Subcutaneous abdominal adipose tissue (tissue), 5 donors: ENCODE results near the gene GPR63.

ENCODE experiments used
- H3K27ac ChIP-seq: one replicate; pipeline ENCODE4 v1.7.0; 2013; ENCODE audit warnings: low read depth, mild to moderate bottlenecking, inconsistent platforms, low read length, moderate library complexity
- H3K27me3 ChIP-seq, 5 donors: one replicate each; pipeline ENCODE4 v1.7.0; 2013; ENCODE audit warnings: low read length in 5 of 5, inconsistent platforms in 1 of 5; ENCODE audit not compliant: control insufficient read depth in 5 of 5, insufficient read depth in 4 of 5
- H3K36me3 ChIP-seq, 5 donors: one replicate each; pipeline ENCODE4 v1.7.0; 2013; ENCODE audit warnings: low read length in 5 of 5; ENCODE audit not compliant: control insufficient read depth in 5 of 5, insufficient read depth in 5 of 5
- H3K4me1 ChIP-seq, 5 donors: one replicate each; pipeline ENCODE4 v1.7.0; 2013; ENCODE audit warnings: low read length in 5 of 5, mild to moderate bottlenecking in 3 of 5, moderate library complexity in 1 of 5; ENCODE audit not compliant: control insufficient read depth in 5 of 5, insufficient read depth in 5 of 5
- H3K4me3 ChIP-seq, 5 donors: one replicate each; pipeline ENCODE4 v1.7.0; 2013; ENCODE audit warnings: low read length in 5 of 5, low read depth in 1 of 5
- H3K9ac ChIP-seq, 5 donors: one replicate each; pipeline ENCODE4 v1.7.0; 2013; ENCODE audit warnings: low read length in 5 of 5, mild to moderate bottlenecking in 4 of 5, moderate library complexity in 3 of 5
- H3K9me3 ChIP-seq, 5 donors: one replicate each; pipeline ENCODE4 v1.7.0; 2013; ENCODE audit warnings: low read length in 5 of 5; ENCODE audit not compliant: control insufficient read depth in 5 of 5
- donor health status: healthy.
- donor health status: healthy.
- donor health status: healthy.
- donor health status: healthy.
- donor health status: healthy.

GPR63 gene

DNA sequence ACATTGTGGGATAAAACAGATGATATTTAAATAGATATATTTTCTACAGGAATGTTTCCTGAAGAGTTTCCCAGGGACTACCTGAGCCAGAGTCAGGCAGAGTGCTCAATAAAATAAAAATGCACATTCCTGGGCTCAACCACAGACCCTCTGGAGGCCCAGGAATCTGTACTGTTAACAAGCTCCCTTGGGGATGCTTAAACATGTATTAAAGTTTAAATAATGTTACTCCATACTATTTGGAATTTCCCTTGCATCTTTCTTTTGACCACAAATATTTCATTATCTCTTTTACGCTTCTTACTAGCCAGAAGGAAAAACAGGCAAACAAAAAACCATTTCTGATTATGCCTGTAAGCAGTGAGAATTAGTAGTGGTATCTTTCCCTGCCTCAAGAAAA lies 42.3 kb downstream of the GPR63 start:
- no peak overlapping the region for H3K9ac ChIP-seq
- H3K4me1 ChIP-seq = no peaks in the 10 kb centered on the region
- H3K27ac ChIP-seq = no peak overlapping the region
- no peaks in the 10 kb centered on the region for H3K27me3 ChIP-seq
- no peaks in the 10 kb centered on the region for H3K36me3 ChIP-seq
- no peaks in the 10 kb centered on the region for H3K9me3 ChIP-seq
- H3K4me3 ChIP-seq = no peak overlapping the region

DNA sequence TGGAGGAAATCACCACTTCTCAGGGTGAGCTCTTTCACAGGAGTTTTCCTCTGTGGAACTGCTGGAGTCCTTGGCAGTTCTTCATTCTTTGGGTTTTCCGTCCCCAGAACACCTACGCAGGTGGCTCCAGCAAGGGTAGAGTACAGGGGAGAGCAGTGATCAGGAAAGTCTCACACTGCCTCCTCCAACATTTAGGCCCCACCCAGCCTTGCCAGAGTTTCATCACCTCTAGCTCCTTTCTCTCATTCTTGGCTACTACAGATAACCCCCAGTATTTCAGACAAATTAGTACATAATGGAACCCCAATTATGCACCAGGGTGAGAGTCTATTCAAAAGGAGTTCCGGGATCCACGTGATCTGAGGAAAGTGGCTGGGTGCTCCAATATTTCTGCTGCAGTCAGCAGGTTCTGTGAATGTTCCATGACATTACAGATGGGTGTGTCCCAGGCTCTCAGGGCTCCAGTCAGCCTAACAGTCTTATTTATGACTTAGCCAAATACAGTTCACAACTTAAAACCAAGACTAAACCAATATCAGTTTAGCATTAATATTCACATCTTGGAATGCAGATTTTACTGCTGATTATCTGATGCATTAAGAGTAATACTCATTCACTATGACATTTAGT lies 44.6 kb downstream of the GPR63 start:
- Histone ChIP-seq H3K4me1 (peaks cover 0 to 13% (median 0%) of the 10 kb centered on the region in 5 donors), H3K9me3 (no peaks in the 10 kb centered on the region), H3K9ac (no peak overlapping the region), H3K27me3 (no peaks in the 10 kb centered on the region), H3K36me3 (no peaks in the 10 kb centered on the region), H3K27ac (no peak overlapping the region), H3K4me3 (no peak overlapping the region)

GRCh38 chr6:96789871-96790270 lies 47.4 kb downstream of the GPR63 start:
- Histone ChIP-seq H3K36me3 (no peaks in the 10 kb centered on the region), H3K27me3 (no peaks in the 10 kb centered on the region), H3K4me3 (no peak overlapping the region)

GRCh38 chr6:96787846-96788580 lies 49.3 kb downstream of the GPR63 start:
- H3K4me3 ChIP-seq = no peak overlapping the region
- H3K4me1 ChIP-seq = peaks cover 0 to 13% (median 0%) of the 10 kb centered on the region in 5 donors
- no peak overlapping the region for H3K27ac ChIP-seq
- no peaks in the 10 kb centered on the region for H3K9me3 ChIP-seq
- H3K27me3 ChIP-seq = no peaks in the 10 kb centered on the region
- H3K36me3 ChIP-seq = no peaks in the 10 kb centered on the region
- H3K9ac ChIP-seq = no peak overlapping the region

More at GRCh38 chr6:96789871-96790270, 47.4 kb downstream of the GPR63 start:
- Histone ChIP-seq H3K9ac (no peak overlapping the region), H3K4me1 (peaks cover 0 to 13% (median 0%) of the 10 kb centered on the region in 5 donors), H3K27ac (no peak overlapping the region), H3K9me3 (no peaks in the 10 kb centered on the region)

DNA sequence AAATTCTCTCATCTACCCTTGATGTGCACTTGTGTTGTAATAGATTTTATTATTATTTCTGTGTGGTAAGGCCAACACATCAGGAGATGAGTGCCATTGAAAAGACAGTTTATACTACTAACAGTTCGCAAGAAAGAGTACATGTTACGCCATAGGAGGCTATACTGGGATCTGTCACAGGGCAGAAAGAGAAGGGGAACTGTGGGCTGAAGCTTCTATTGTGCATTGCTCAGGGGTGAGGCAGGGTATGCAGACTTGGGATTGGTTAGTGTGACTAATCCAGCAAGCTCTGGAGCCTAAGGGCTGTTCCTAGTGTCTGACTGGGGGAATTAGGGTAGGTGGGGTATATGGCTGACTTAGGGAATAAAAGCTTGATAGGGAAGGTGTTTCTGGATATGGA lies 50.9 kb downstream of the GPR63 start:
- no peak overlapping the region for H3K9ac ChIP-seq
- no peak overlapping the region for H3K27ac ChIP-seq
- no peaks in the 10 kb centered on the region for H3K27me3 ChIP-seq
- H3K36me3 ChIP-seq = no peaks in the 10 kb centered on the region
- peaks cover 0 to 13% (median 0%) of the 10 kb centered on the region in 5 donors for H3K4me1 ChIP-seq
- H3K4me3 ChIP-seq = no peak overlapping the region
- H3K9me3 ChIP-seq = no peaks in the 10 kb centered on the region

DNA sequence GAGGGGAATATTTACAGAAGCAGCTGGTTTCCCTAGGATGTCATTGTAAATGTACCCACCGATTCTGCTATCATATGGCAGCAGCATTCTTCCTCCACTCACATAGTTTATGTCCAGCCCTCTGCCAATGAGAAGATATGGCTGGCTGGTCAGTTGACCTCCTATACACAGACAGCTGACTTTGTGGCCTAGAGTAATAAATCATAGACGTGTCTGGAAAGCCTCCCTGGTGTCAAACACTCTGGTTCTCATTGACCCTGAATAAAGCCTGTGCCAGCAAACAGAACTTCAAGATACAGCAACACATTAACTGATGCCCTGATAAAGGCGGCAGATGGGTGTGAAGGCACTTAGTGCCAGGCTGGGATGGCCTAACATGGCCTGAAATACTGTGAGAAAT lies 52.6 kb downstream of the GPR63 start:
- no peak overlapping the region for H3K9ac ChIP-seq
- no peaks in the 10 kb centered on the region for H3K9me3 ChIP-seq
- peaks cover 0 to 13% (median 0%) of the 10 kb centered on the region in 5 donors for H3K4me1 ChIP-seq
- no peak overlapping the region for H3K4me3 ChIP-seq
- H3K27me3 ChIP-seq = no peaks in the 10 kb centered on the region
- H3K36me3 ChIP-seq = no peaks in the 10 kb centered on the region
- no peak overlapping the region for H3K27ac ChIP-seq

GRCh38 chr6:96783307-96783706 lies 54.0 kb downstream of the GPR63 start:
- Histone ChIP-seq H3K9ac (no peak overlapping the region), H3K4me1 (no peaks in the 10 kb centered on the region), H3K27ac (no peak overlapping the region), H3K36me3 (no peaks in the 10 kb centered on the region), H3K9me3 (no peaks in the 10 kb centered on the region), H3K4me3 (no peak overlapping the region), H3K27me3 (no peaks in the 10 kb centered on the region)

DNA sequence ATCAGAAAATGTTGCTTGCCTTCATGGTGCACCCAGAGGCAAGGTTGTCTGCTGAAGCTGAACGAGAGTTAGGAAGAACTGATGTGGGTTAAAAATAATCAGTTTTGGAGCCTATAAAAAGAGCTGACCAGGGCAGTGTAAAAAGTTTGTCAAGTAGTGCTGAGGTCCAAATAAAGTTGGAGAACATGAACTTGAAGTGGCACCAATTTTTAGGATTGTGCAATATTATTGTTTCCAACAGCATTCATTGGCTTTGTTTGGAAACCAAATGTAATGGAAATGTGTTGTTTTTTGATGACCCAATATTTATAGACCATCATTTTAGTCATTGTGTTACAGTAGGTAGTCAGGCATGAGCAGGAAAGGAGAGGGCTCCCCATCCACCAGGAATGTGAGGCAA lies 55.7 kb downstream of the GPR63 start:
- Histone ChIP-seq H3K36me3 (no peaks in the 10 kb centered on the region), H3K9me3 (no peaks in the 10 kb centered on the region), H3K4me3 (no peak overlapping the region), H3K27me3 (no peaks in the 10 kb centered on the region), H3K27ac (no peak overlapping the region), H3K4me1 (no peaks in the 10 kb centered on the region), H3K9ac (no peak overlapping the region)

DNA sequence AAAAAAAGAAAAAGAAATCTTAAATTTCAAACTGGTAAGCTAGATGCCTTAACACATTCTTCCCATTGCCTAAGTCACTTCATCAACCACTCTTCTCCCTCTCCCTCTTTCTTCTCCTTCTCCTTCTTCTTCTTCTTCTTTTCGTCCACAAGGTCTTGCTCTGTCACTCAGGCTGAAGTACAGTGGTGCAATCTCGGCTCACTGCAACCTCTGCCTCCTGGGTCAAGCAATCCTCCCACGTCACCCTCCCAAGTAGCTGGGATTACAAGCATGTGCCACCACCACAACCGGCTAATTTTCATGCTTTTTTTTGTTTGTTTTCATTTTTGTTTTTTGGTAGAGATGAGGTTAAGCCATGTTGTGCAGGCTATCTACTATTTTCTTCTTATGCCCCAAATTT lies 60.2 kb downstream of the GPR63 start:
- H3K9me3 ChIP-seq = no peaks in the 10 kb centered on the region
- H3K27me3 ChIP-seq = no peaks in the 10 kb centered on the region
- no peak overlapping the region for H3K4me3 ChIP-seq
- no peak overlapping the region for H3K27ac ChIP-seq
- H3K4me1 ChIP-seq = no peaks in the 10 kb centered on the region
- no peak overlapping the region for H3K9ac ChIP-seq
- no peaks in the 10 kb centered on the region for H3K36me3 ChIP-seq

DNA sequence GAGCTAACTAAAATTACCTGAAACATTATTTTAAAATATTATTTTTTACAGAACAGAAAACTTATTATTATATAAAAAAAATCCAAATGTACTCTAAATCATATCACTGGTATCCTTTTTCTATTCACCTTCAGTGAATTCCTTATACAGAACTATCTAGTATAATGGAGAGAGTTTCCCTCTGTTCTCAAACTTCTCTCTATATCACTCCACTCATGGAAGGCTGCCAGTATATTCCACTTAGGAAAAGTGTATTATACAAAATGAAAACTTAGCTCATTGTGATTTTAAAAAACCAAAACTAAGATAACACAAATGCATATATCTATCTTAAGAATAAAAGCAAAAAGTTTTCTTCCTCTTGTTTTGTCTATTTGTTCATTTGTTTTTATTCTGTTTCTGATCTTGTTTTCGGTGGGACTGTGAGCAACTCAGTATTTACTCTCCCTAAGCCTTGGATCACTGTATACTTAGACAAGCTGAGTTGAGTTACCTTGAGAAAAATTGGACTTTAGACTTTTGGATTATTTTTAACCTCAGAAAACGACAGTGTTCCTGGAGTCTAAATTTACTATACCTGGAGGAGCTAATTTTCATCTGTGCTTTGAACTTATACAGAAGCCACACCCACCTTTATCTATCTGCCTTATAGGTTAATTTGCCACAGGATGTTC lies 61.4 kb downstream of the GPR63 start:
- Histone ChIP-seq H3K9me3 (no peaks in the 10 kb centered on the region), H3K36me3 (no peaks in the 10 kb centered on the region), H3K9ac (no peak overlapping the region), H3K4me3 (no peak overlapping the region), H3K27me3 (no peaks in the 10 kb centered on the region), H3K27ac (no peak overlapping the region), H3K4me1 (no peaks in the 10 kb centered on the region)
